Panc1 (cell line): ENCODE measurements around the gene ZFAND3. TPM values are rescaled to one million over a fixed set of nuclear protein-coding genes. Genes with fewer than 3 reads are reported as not detected.

Source experiments
- ATAC-seq: fragments of 200-7000 bp; cut with Tn5 transposase; 2 replicates; pipeline ENCODE4 v1.9.1; 2020; ENCODE audit warnings: mild to moderate bottlenecking, moderate library complexity
- BruUV-seq: library from RNA; stranded (reverse); fragments of 400-500 nt; replicated peaks from 2 replicates; lab custom pipeline; 2021; lab: Mats Ljungman, UMichigan
- CTCF ChIA-PET: fragments of 300-600 bp; sonication (Branson Sonifier 250); formaldehyde crosslinking; loops from one replicate; lab custom pipeline; 2022; ENCODE audit warnings: antibody characterized with exemption; lab: Charles Lee
- POLR2A ChIA-PET: fragments of 300-600 bp; sonication (Branson Sonifier 250); formaldehyde crosslinking; loops from one replicate; lab custom pipeline; 2022; ENCODE audit warnings: antibody characterized with exemption; lab: Charles Lee
- DNase-seq: peaks from one replicate; pipeline ENCODE4 v3.0.0-alpha.2; 2010; ENCODE audit warnings: low read depth, low spot score
- H3K27ac ChIP-seq: 2 replicates; pipeline ENCODE4 v1.5.1; 2011; ENCODE audit warnings: mild to moderate bottlenecking, low read length, inconsistent platforms
- H3K27me3 ChIP-seq: fragments of 200-500 bp; sonication (Bioruptor generic); 2 replicates; pipeline ENCODE4 v1.6.0; 2014; ENCODE audit warnings: low read length, inconsistent platforms; ENCODE audit not compliant: control insufficient read depth, insufficient read depth
- H3K36me3 ChIP-seq: fragments of 200-500 bp; sonication (Bioruptor generic); 2 replicates; pipeline ENCODE4 v1.5.1; 2014; ENCODE audit warnings: inconsistent platforms, mild to moderate bottlenecking, low read length, moderate library complexity; ENCODE audit not compliant: control insufficient read depth, insufficient read depth
- H3K4me1 ChIP-seq: 2 replicates; pipeline ENCODE4 v1.5.1; 2011; ENCODE audit warnings: inconsistent platforms, mild to moderate bottlenecking, low read length, moderate library complexity; ENCODE audit not compliant: control insufficient read depth, insufficient read depth
- H3K4me3 ChIP-seq, 2 experiments: 2 replicates each; pipeline ENCODE4 v1.5.1; 2011 to 2012; ENCODE audit warnings: low read depth in 2 of 2, low read length in 2 of 2, mild to moderate bottlenecking in 2 of 2, inconsistent platforms in 1 of 2, moderate library complexity in 1 of 2
- H3K9me3 ChIP-seq: fragments of 200-500 bp; sonication (Bioruptor generic); 2 replicates; pipeline ENCODE4 v1.5.1; 2014; ENCODE audit warnings: low read depth, mild to moderate bottlenecking, inconsistent platforms, low read length, moderate library complexity; ENCODE audit not compliant: control insufficient read depth, insufficient read depth
- CTCF ChIP-seq: fragments of 450-650 bp; IDR thresholded peaks from 2 replicates; pipeline ENCODE4 v1.5.1; 2017; ENCODE audit warnings: mild to moderate bottlenecking
- REST ChIP-seq, 2 experiments: IDR thresholded peaks; 2 replicates each; pipeline ENCODE4 v1.6.1; 2011 to 2012; ENCODE audit warnings: low read depth in 2 of 2, control low read depth in 1 of 2, low read length in 1 of 2, mild to moderate bottlenecking in 1 of 2, moderate library complexity in 1 of 2; ENCODE audit not compliant: insufficient read depth in 1 of 2
- in situ Hi-C: cut with HindIII; loops from 2 replicates; pipeline ENCODE4 v1.10.0; 2016; ENCODE audit warnings: low sequenced_read_pairs, low pct_unique_long_range_greater_than_20kb
- intact Hi-C: fragments of 100-400 bp; cut with micrococcal nuclease; formaldehyde crosslinking; loops from one replicate; pipeline ENCODE4 v1.10.0; 2022; ENCODE audit not compliant: unreplicated experiment
- total RNA-seq: library from RNA; stranded (reverse); gene quantifications from one replicate; pipeline ENCODE4 v1.2.1, GENCODE V29; 2021; ENCODE audit not compliant: unreplicated experiment

The ZFAND3 gene
- total RNA-seq, 1 experiment from 2014 or later = 95.9 TPM

- ChIA-PET POLR2A (no interaction called here), CTCF (no interaction called here)
- no peak for DNase-seq
- H3K4me3 ChIP-seq = no peak overlapping the region
- TF ChIP-seq REST (IDR thresholded peaks at IDR 0.05; ENCODE audit: insufficient read depth in 1 of 2, low read depth in 2 of 2, low read length in 1 of 2) = no peak
- TF ChIP-seq CTCF = no peak
- in situ Hi-C loops = no loop called here
- H3K36me3 ChIP-seq = peaks cover 12% of the 10 kb centered on the region
- H3K4me1 ChIP-seq = no peaks in the 10 kb centered on the region; the same call in 1 of the 2 replicates
- H3K27me3 ChIP-seq = no peaks in the 10 kb centered on the region
- no TSS peak for BruUV-seq
- intact Hi-C loops = no loop called here
- H3K27ac ChIP-seq = no peak overlapping the region
- H3K9me3 ChIP-seq = no peaks in the 10 kb centered on the region
- no peak for ATAC-seq
These were observed 238.5 kb downstream of the ZFAND3 start for GRCh38 chr6:38057994-38058393.

- in situ Hi-C loops (no loop called here), intact Hi-C loops (no loop called here)
- no peak for DNase-seq
- no peaks in the 10 kb centered on the region for H3K9me3 ChIP-seq
- no peak for ATAC-seq
- no peak overlapping the region for H3K27ac ChIP-seq
- H3K36me3 ChIP-seq = peaks cover 22% of the 10 kb centered on the region
- ChIA-PET CTCF (no interaction called here), POLR2A (no interaction called here)
- TF ChIP-seq CTCF (no peak), REST (IDR thresholded peaks at IDR 0.05; ENCODE audit: insufficient read depth in 1 of 2, low read depth in 2 of 2, low read length in 1 of 2) (no peak)
- H3K27me3 ChIP-seq = no peaks in the 10 kb centered on the region
- H3K4me3 ChIP-seq = no peak overlapping the region
- H3K4me1 ChIP-seq = no peaks in the 10 kb centered on the region
- BruUV-seq = no TSS peak
These were observed 242.5 kb downstream of the ZFAND3 start for GRCh38 chr6:38062066-38062465.
